GM12878 (cell line): Measurements from ENCODE around the gene KIRREL3. TPM values are rescaled to one million over a fixed set of nuclear protein-coding genes. Genes with fewer than 3 reads are reported as not detected.

ENCODE experiments used
- ATAC-seq: fragments of 200-7000 bp; cut with Tn5 transposase; 3 replicates; pipeline ENCODE4 v1.9.1; 2020; ENCODE audit warnings: mild to moderate bottlenecking, moderate library complexity
- BruUV-seq: library from RNA; stranded (reverse); fragments of 400-500 nt; replicated peaks from 2 replicates; lab custom pipeline; 2021; lab: Mats Ljungman, UMichigan
- CTCF ChIA-PET: fragments of 300-600 bp; sonication (Branson Sonifier 250); formaldehyde crosslinking; extraction: SDS; loops from one replicate; lab custom pipeline; 2021; ENCODE audit warnings: inconsistent platforms; lab: Yijun Ruan, JAX
- POLR2A ChIA-PET: fragments of 350-600 bp; formaldehyde crosslinking; extraction: SDS; loops from one replicate; lab custom pipeline; 2021; ENCODE audit warnings: inconsistent platforms; lab: Charles Lee
- RAD21 ChIA-PET: fragments of 300-600 bp; sonication (Branson Sonifier 250); formaldehyde crosslinking; loops from one replicate; lab custom pipeline; 2023; ENCODE audit warnings: antibody characterized with exemption; ENCODE audit not compliant: unreplicated experiment; lab: Charles Lee
- SMC1A ChIA-PET: fragments of 300-600 bp; sonication (Branson Sonifier 250); formaldehyde crosslinking; loops from one replicate; lab custom pipeline; 2023; ENCODE audit not compliant: unreplicated experiment, uncharacterized antibody; lab: Charles Lee
- DNase-seq: peaks from one replicate; pipeline ENCODE4 v3.0.0-alpha.2; 2011; ENCODE audit warnings: low read depth, low spot score
- FAIRE-seq: peaks from 3 replicates; lab custom pipeline; 2011; peaks lifted over from hg19 to GRCh38; lab: Jason Lieb, UNC
- H2AFZ ChIP-seq: 2 replicates; pipeline ENCODE4 v1.6.0; 2011; ENCODE audit warnings: low read depth, low read length, control low read depth; ENCODE audit not compliant: control insufficient read depth
- H3K27ac ChIP-seq: 2 replicates; pipeline ENCODE4 v1.5.1; 2011; ENCODE audit warnings: control low read depth; ENCODE audit not compliant: control insufficient read depth, insufficient read depth
- H3K27me3 ChIP-seq, 2 experiments: replicated peaks in 1 of 2; 2 replicates each; pipeline versions ENCODE4 v1.6.0 to v1.6.1; 2011; ENCODE audit warnings: low read length in 1 of 2; ENCODE audit not compliant: control insufficient read depth in 2 of 2, insufficient read depth in 2 of 2
- H3K36me3 ChIP-seq, 2 experiments: 2 replicates each; pipeline ENCODE4 v1.5.1; 2011; ENCODE audit warnings: low read length in 1 of 2; ENCODE audit not compliant: control insufficient read depth in 2 of 2, insufficient read depth in 2 of 2
- H3K4me1 ChIP-seq: 2 replicates; pipeline ENCODE4 v1.6.1; 2011; ENCODE audit warnings: mild to moderate bottlenecking, low read length, moderate library complexity, mixed read lengths; ENCODE audit not compliant: control insufficient read depth, insufficient read depth
- H3K4me2 ChIP-seq: 2 replicates; pipeline ENCODE4 v1.6.0; 2011; ENCODE audit warnings: control low read depth; ENCODE audit not compliant: control insufficient read depth, insufficient read depth
- H3K4me3 ChIP-seq: fragments of 200-600 bp; sonication (generic); 2 replicates; pipeline ENCODE4 v1.5.1; 2016
- H3K79me2 ChIP-seq: 2 replicates; pipeline ENCODE4 v1.6.0; 2011; ENCODE audit warnings: low read length; ENCODE audit not compliant: control insufficient read depth, insufficient read depth
- H3K9ac ChIP-seq: 2 replicates; pipeline ENCODE4 v1.8.0; 2011; ENCODE audit warnings: low read length, control low read depth, mixed read lengths; ENCODE audit not compliant: control insufficient read depth, insufficient read depth
- H3K9me3 ChIP-seq: replicated peaks from 3 replicates; pipeline ENCODE4 v1.5.1; 2011; ENCODE audit warnings: mild to moderate bottlenecking, low read length; ENCODE audit not compliant: control insufficient read depth, insufficient read depth
- H4K20me1 ChIP-seq: 2 replicates; pipeline ENCODE4 v1.6.0; 2011; ENCODE audit not compliant: control insufficient read depth, insufficient read depth
- ATF2 ChIP-seq: IDR thresholded peaks from 2 replicates; pipeline ENCODE4 v1.6.1; 2012; ENCODE audit warnings: low read length, inconsistent platforms
- BHLHE40 ChIP-seq, 2 experiments: fragments of 450-650 bp in 1 of 2; IDR thresholded peaks; 2 replicates each; pipeline ENCODE4 v1.6.1; 2011 to 2017; ENCODE audit warnings: low read depth in 2 of 2, borderline replicate concordance in 1 of 2, improper control_type of control experiment in 1 of 2, low read length in 1 of 2, mild to moderate bottlenecking in 1 of 2
- CBX5 ChIP-seq: sonication (generic); IDR thresholded peaks from 2 replicates; pipeline ENCODE4 v1.6.1; 2016; ENCODE audit warnings: low read depth, moderate library complexity, mild to moderate bottlenecking, inconsistent platforms
- GATAD2B ChIP-seq: fragments of 450-650 bp; conservative IDR thresholded peaks from 2 replicates; pipeline ENCODE4 v1.6.1; 2017; ENCODE audit warnings: low read depth, mild to moderate bottlenecking, moderate library complexity
- MEF2B ChIP-seq: fragments of 450-650 bp; IDR thresholded peaks from 2 replicates; pipeline ENCODE4 v1.6.1; 2018; ENCODE audit warnings: mild to moderate bottlenecking, moderate library complexity; ENCODE audit not compliant: partially characterized antibody, poor library complexity, severe bottlenecking
- NBN ChIP-seq: fragments of 450-650 bp; IDR thresholded peaks from 2 replicates; pipeline ENCODE4 v1.6.1; 2016
- NR2C2 ChIP-seq: IDR thresholded peaks from 2 replicates; pipeline ENCODE4 v1.6.1; 2011; ENCODE audit warnings: borderline replicate concordance, low read depth; ENCODE audit not compliant: control insufficient read depth, insufficient read length
- SMC3 ChIP-seq: IDR thresholded peaks from 2 replicates; pipeline ENCODE4 v1.6.1; 2011; ENCODE audit warnings: low read length, improper control_type of control experiment, borderline replicate concordance
- TCF7 ChIP-seq: IDR thresholded peaks from 2 replicates; pipeline ENCODE4 v1.6.1; 2014; ENCODE audit warnings: antibody characterized with exemption, borderline replicate concordance
- WRNIP1 ChIP-seq: IDR thresholded peaks from 2 replicates; pipeline ENCODE4 v1.6.1; 2011; ENCODE audit warnings: low read depth, low read length, improper control_type of control experiment, borderline replicate concordance
- ZNF687 ChIP-seq: fragments of 450-650 bp; IDR thresholded peaks from 2 replicates; pipeline ENCODE4 v1.6.1; 2017; ENCODE audit warnings: mild to moderate bottlenecking, moderate library complexity
- WGBS: methylation state at CpG from one replicate; pipeline ENCODE4 v1.1.6; 2016; ENCODE audit warnings: low lambda C conversion rate; ENCODE audit not compliant: insufficient replicate concordance, insufficient coverage; ENCODE audit errors: missing lambda C conversion rate; 5-methylcytosine and 5-hydroxymethylcytosine counted together
- in situ Hi-C: fragments of 300-500 bp; cut with MboI; formaldehyde crosslinking; loops from 9 replicates; pipeline ENCODE4 v1.14.3; 2018; ENCODE audit warnings: mixed read lengths
- intact Hi-C: fragments of 100-400 bp; cut with micrococcal nuclease; formaldehyde crosslinking; loops from one replicate; pipeline ENCODE4 v1.14.2; 2022; ENCODE audit not compliant: unreplicated experiment
- polyA plus RNA-seq, 11 experiments: library from polyadenylated mRNA; depleted of rRNA in 4 of 11; unstranded in 6 of 11; stranded (reverse) in 5 of 11; fragments of >200 nt; fragmentation: Nextera tagmentation in 4 of 11; fragmentation: Illumina TruSeq in 1 of 11; extraction: Ambion mirVana in 4 of 11; extraction: Trizol in 1 of 11; gene quantifications; 1 replicate in 1 of 11; 2 replicates in 10 of 11; pipeline versions ENCODE4 v1.2.1 to v1.2.3, GENCODE V29; 2011 to 2016; ENCODE audit warnings: inconsistent platforms in 2 of 11, missing spikeins in 2 of 11, low read depth in 1 of 11
- total RNA-seq, 4 experiments: library from RNA; depleted of rRNA in 3 of 4; stranded (reverse); fragments of >200 nt in 3 of 4; fragmentation: Illumina TruSeq in 1 of 4; extraction: Trizol in 1 of 4; gene quantifications; 2 replicates each; pipeline versions ENCODE4 v1.2.1 to v1.2.3, GENCODE V29; 2013 to 2021

KIRREL3 gene
- total and polyA plus RNA-seq, 10 of the 15 experiments (the other 5 are each of a cell fraction or from before 2014, with no cell fraction given) = under 0.01 TPM; not detected in 9

- ATAC-seq (no peak), FAIRE-seq (no peak), DNase-seq (no peak)
- RAD21 ChIA-PET = no interaction called here
- Histone ChIP-seq H3K9me3 (no peaks in the 10 kb centered on the region), H3K4me2 (no peak overlapping the region), H3K27me3 (peaks cover 0 to 8% of the 10 kb centered on the region in 2 experiments; a peak in 3 of 4 replicates), H3K4me1 (no peaks in the 10 kb centered on the region), H4K20me1 (no peaks in the 10 kb centered on the region), H3K36me3 (no peaks in the 10 kb centered on the region), H2AFZ (no peak overlapping the region), H3K27ac (no peak overlapping the region), H3K79me2 (no peaks in the 10 kb centered on the region), H3K4me3 (no peak overlapping the region), H3K9ac (no peak overlapping the region)
- BruUV-seq = no TSS peak
- TF ChIP-seq WRNIP1 = no peak
- no peak for TF ChIP-seq ATF2
- no peak for TF ChIP-seq NBN
- TF ChIP-seq GATAD2B = no peak
- TF ChIP-seq TCF7 = no peak
- CTCF ChIA-PET = no interaction called here
- 10% methylated on average over 4 of the region's 4 CpGs for WGBS
- intact Hi-C loops (loop anchor here (10.0 kb wide), 1 partner anchor 123 kb away; no protein-coding TSS in a partner anchor), in situ Hi-C loops (no loop called here)
- SMC1A ChIA-PET = no interaction called here
- POLR2A ChIA-PET = no interaction called here
These were observed 433.2 kb downstream of the KIRREL3 start for GRCh38 chr11:126567419-126567818.

- Histone ChIP-seq H4K20me1 (no peaks in the 10 kb centered on the region), H3K27ac (no peak overlapping the region), H3K4me3 (no peak overlapping the region), H2AFZ (no peak overlapping the region), H3K36me3 (no peaks in the 10 kb centered on the region), H3K4me2 (no peak overlapping the region), H3K27me3 (peaks cover 1 to 3% of the 10 kb centered on the region in 2 experiments; a peak in 3 of 4 replicates), H3K79me2 (no peaks in the 10 kb centered on the region), H3K9ac (no peak overlapping the region), H3K4me1 (no peaks in the 10 kb centered on the region), H3K9me3 (no peaks in the 10 kb centered on the region)
- in situ Hi-C loops = no loop called here
- ChIA-PET SMC1A (no interaction called here), CTCF (no interaction called here), RAD21 (no interaction called here), POLR2A (no interaction called here)
- intact Hi-C loops = loop anchor here (10.0 kb wide), 1 partner anchor 120 kb away; no protein-coding TSS in a partner anchor
- ATAC-seq (no peak), DNase-seq (no peak), FAIRE-seq (no peak)
- 10% methylated on average over 9 of the region's 9 CpGs for WGBS
- no TSS peak for BruUV-seq
- TF ChIP-seq MEF2B = no peak
- no peak for TF ChIP-seq ZNF687
- no peak for TF ChIP-seq CBX5
- TF ChIP-seq BHLHE40 (IDR thresholded peaks at IDR 0.05; ENCODE audit: borderline replicate concordance in 1 of 2, low read depth in 2 of 2, low read length in 1 of 2) = no peak
- no peak for TF ChIP-seq SMC3
- TF ChIP-seq NR2C2 = no peak
These were observed 436.0 kb downstream of the KIRREL3 start for GRCh38 chr11:126564566-126564965.
